Endothelial cell of umbilical vein (primary cell): ENCODE data around the gene FYN. TPM values are rescaled to one million over a fixed set of nuclear protein-coding genes. Genes with fewer than 3 reads are reported as not detected.

Source experiments
- BruUV-seq: library from RNA; stranded (reverse); fragments of 400-500 nt; replicated peaks from 2 replicates; lab custom pipeline; 2021; lab: Mats Ljungman, UMichigan
- CTCF ChIA-PET: fragments of 300-600, 350-600 bp; sonication (Branson Sonifier 250); formaldehyde crosslinking; loops from one replicate; lab custom pipeline; 2021; ENCODE audit warnings: antibody characterized with exemption, inconsistent platforms; lab: Charles Lee
- POLR2A ChIA-PET: fragments of 300-600, 350-600 bp; sonication (Branson Sonifier 250); formaldehyde crosslinking; loops from one replicate; lab custom pipeline; 2021; ENCODE audit warnings: antibody characterized with exemption, inconsistent platforms; lab: Charles Lee
- DNase-seq: peaks from one replicate; pipeline ENCODE4 v3.0.0-alpha.2; 2011; ENCODE audit warnings: low read depth, low spot score
- FAIRE-seq: peaks from 2 replicates; lab custom pipeline; 2011; peaks lifted over from hg19 to GRCh38; lab: Jason Lieb, UNC
- H2AFZ ChIP-seq: 2 replicates; pipeline ENCODE4 v1.6.0; 2012; ENCODE audit warnings: low read depth, low read length, control low read depth, inconsistent platforms
- H3K27ac ChIP-seq: 2 replicates; pipeline ENCODE4 v1.5.1; 2011; ENCODE audit warnings: low read depth, mild to moderate bottlenecking, control low read depth, low read length, moderate library complexity; ENCODE audit not compliant: insufficient read depth
- H3K27me3 ChIP-seq, 2 experiments: 2 replicates each; pipeline versions ENCODE4 v1.6.0 to v1.6.1; 2011; ENCODE audit warnings: low read length in 2 of 2, mixed read lengths in 1 of 2; ENCODE audit not compliant: control insufficient read depth in 2 of 2, insufficient read depth in 2 of 2
- H3K36me3 ChIP-seq, 2 experiments: 2 replicates in 1 of 2; 3 replicates in 1 of 2; pipeline ENCODE4 v1.5.1; 2011; ENCODE audit warnings: low read length in 2 of 2, mild to moderate bottlenecking in 1 of 2, moderate library complexity in 1 of 2; ENCODE audit not compliant: control insufficient read depth in 2 of 2, insufficient read depth in 2 of 2; ENCODE audit errors: extremely low read depth in 1 of 2
- H3K4me1 ChIP-seq: 3 replicates; pipeline ENCODE4 v1.5.1; 2011; ENCODE audit warnings: mild to moderate bottlenecking, low read length; ENCODE audit not compliant: control insufficient read depth, insufficient read depth; ENCODE audit errors: extremely low read depth
- H3K4me2 ChIP-seq: 2 replicates; pipeline ENCODE4 v1.6.1; 2011; ENCODE audit warnings: low read length, control low read depth, mixed read lengths; ENCODE audit not compliant: insufficient read depth
- H3K4me3 ChIP-seq, 3 experiments: fragments of 200-600 bp in 1 of 3; sonication (generic), shearing (Covaris generic) in 1 of 3; replicated peaks in 1 of 3; 2 replicates each; pipeline ENCODE4 v1.5.1; 2011 to 2016; ENCODE audit warnings: control low read depth in 3 of 3, low read length in 3 of 3, mild to moderate bottlenecking in 2 of 3, inconsistent platforms in 1 of 3, low read depth in 1 of 3, moderate library complexity in 1 of 3; ENCODE audit not compliant: insufficient read depth in 1 of 3
- H3K79me2 ChIP-seq: 2 replicates; pipeline ENCODE4 v1.6.0; 2012; ENCODE audit warnings: low read length, inconsistent platforms; ENCODE audit not compliant: control insufficient read depth, insufficient read depth
- H3K9ac ChIP-seq: replicated peaks from 2 replicates; pipeline ENCODE3; 2011; ENCODE audit warnings: low read length, control low read depth; ENCODE audit not compliant: insufficient read depth; ENCODE audit errors: extremely low read depth
- H3K9me1 ChIP-seq: replicated peaks from 3 replicates; pipeline ENCODE4 v1.6.0; 2011; ENCODE audit warnings: mild to moderate bottlenecking, low read length; ENCODE audit not compliant: control insufficient read depth, insufficient read depth; ENCODE audit errors: extremely low read depth
- H3K9me3 ChIP-seq: replicated peaks from 2 replicates; pipeline ENCODE4 v1.5.1; 2012; ENCODE audit warnings: low read length, inconsistent platforms; ENCODE audit not compliant: control insufficient read depth, insufficient read depth
- H4K20me1 ChIP-seq: replicated peaks from 2 replicates; pipeline ENCODE3; 2011; ENCODE audit warnings: mild to moderate bottlenecking, low read length; ENCODE audit not compliant: control insufficient read depth, insufficient read depth; ENCODE audit errors: extremely low read depth
- EZH2 ChIP-seq: IDR thresholded peaks from 2 replicates; pipeline ENCODE4 v1.6.1; 2012; ENCODE audit warnings: borderline replicate concordance, low read depth, mild to moderate bottlenecking, moderate library complexity, low read length, inconsistent platforms; ENCODE audit not compliant: severe bottlenecking
- FOS ChIP-seq: IDR thresholded peaks from 2 replicates; pipeline ENCODE4 v1.6.1; 2011; ENCODE audit warnings: mild to moderate bottlenecking, low read length, moderate library complexity, borderline replicate concordance; ENCODE audit not compliant: insufficient read depth
- GATA2 ChIP-seq: IDR thresholded peaks from 2 replicates; pipeline ENCODE4 v1.7.0; 2011; ENCODE audit warnings: low read depth, mild to moderate bottlenecking, moderate library complexity, mixed read lengths, low read length; ENCODE audit not compliant: insufficient read length, insufficient read depth
- JUN ChIP-seq: IDR thresholded peaks from 2 replicates; pipeline ENCODE4 v1.6.1; 2011; ENCODE audit warnings: borderline replicate concordance, low read depth; ENCODE audit not compliant: insufficient read length, insufficient read depth
- MAX ChIP-seq: IDR thresholded peaks from 2 replicates; pipeline ENCODE4 v1.6.1; 2011; ENCODE audit not compliant: insufficient read depth, insufficient read length
- MYC ChIP-seq: IDR thresholded peaks from one replicate; pipeline ENCODE4 v1.6.1; 2011; ENCODE audit warnings: mild to moderate bottlenecking, low read depth, low read length
- POLR2AphosphoS5 ChIP-seq: IDR thresholded peaks from 2 replicates; pipeline ENCODE4 v1.6.1; 2012; ENCODE audit warnings: low read depth, mild to moderate bottlenecking, control low read depth, low read length, moderate library complexity; ENCODE audit not compliant: insufficient read depth
- dilution Hi-C: fragments of 300-500 bp; cut with MboI; formaldehyde crosslinking; loops from one replicate; pipeline ENCODE4 v1.15.0; 2019; ENCODE audit warnings: low sequenced_read_pairs; ENCODE audit not compliant: extremely low pct_ligation_motif_present
- intact Hi-C: fragments of 100-400 bp; cut with micrococcal nuclease; formaldehyde crosslinking; loops from one replicate; pipeline ENCODE4 v1.10.0; 2022
- polyA plus RNA-seq, 4 experiments: library from polyadenylated mRNA; depleted of rRNA in 3 of 4; stranded (reverse) in 3 of 4; unstranded in 1 of 4; fragments of >200 nt; gene quantifications; 2 replicates each; pipeline versions ENCODE4 v1.2.1 to v1.2.3, GENCODE V29; 2011 to 2012; ENCODE audit warnings: missing spikeins in 1 of 4
- total RNA-seq: library from RNA; stranded (reverse); gene quantifications from 2 replicates; pipeline ENCODE4 v1.2.3, GENCODE V29; 2021
- TF ChIP-seq, protein P1 (sequence below), 2 donors: IDR thresholded peaks; 1 replicate in 1 of 2; 2 replicates in 1 of 2; pipeline ENCODE4 v1.5.1; 2011; ENCODE audit warnings: low read length in 2 of 2, mild to moderate bottlenecking in 2 of 2, moderate library complexity in 2 of 2, control low read depth in 1 of 2, inconsistent platforms in 1 of 2, low read depth in 1 of 2; ENCODE audit not compliant: insufficient read depth in 1 of 2; ENCODE audit errors: extremely low read depth in 1 of 2

The FYN gene
- total and polyA plus RNA-seq, 2 donors (not counting 3 experiments of a cell fraction or from before 2014, with no cell fraction given) = 69.0 to 143 TPM

GRCh38 chr6:111700135-111700690 is 173.0 kb downstream of the FYN start:
- dilution Hi-C loops = no loop called here
- TF ChIP-seq EZH2 (no peak), FOS (no peak), POLR2AphosphoS5 (no peak), MAX (no peak), GATA2 (no peak), JUN (no peak), MYC (no peak)
- TF ChIP-seq, protein P1, sequence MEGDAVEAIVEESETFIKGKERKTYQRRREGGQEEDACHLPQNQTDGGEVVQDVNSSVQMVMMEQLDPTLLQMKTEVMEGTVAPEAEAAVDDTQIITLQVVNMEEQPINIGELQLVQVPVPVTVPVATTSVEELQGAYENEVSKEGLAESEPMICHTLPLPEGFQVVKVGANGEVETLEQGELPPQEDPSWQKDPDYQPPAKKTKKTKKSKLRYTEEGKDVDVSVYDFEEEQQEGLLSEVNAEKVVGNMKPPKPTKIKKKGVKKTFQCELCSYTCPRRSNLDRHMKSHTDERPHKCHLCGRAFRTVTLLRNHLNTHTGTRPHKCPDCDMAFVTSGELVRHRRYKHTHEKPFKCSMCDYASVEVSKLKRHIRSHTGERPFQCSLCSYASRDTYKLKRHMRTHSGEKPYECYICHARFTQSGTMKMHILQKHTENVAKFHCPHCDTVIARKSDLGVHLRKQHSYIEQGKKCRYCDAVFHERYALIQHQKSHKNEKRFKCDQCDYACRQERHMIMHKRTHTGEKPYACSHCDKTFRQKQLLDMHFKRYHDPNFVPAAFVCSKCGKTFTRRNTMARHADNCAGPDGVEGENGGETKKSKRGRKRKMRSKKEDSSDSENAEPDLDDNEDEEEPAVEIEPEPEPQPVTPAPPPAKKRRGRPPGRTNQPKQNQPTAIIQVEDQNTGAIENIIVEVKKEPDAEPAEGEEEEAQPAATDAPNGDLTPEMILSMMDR (IDR thresholded peaks at IDR 0.05; ENCODE audit: extremely low read depth in 1 of 2, insufficient read depth in 1 of 2, low read depth in 1 of 2, low read length in 2 of 2) = no peak
- H4K20me1 ChIP-seq = no peaks in the 10 kb centered on the region
- H3K27ac ChIP-seq = no peak overlapping the region
- H3K79me2 ChIP-seq = no peaks in the 10 kb centered on the region
- no TSS peak for BruUV-seq
- H3K9ac ChIP-seq = no peak overlapping the region
- POLR2A ChIA-PET = no interaction called here
- intact Hi-C loops = loop anchor here (5.0 kb wide), 1 partner anchor 218 kb away; the partner anchor contains the start of gene REV3L
- no peaks in the 10 kb centered on the region for H3K9me3 ChIP-seq
- DNase-seq = no peak
- CTCF ChIA-PET = no interaction called here
- peaks cover 8 to 14% of the 10 kb centered on the region in 2 experiments for H3K36me3 ChIP-seq
- H2AFZ ChIP-seq = no peak overlapping the region
- H3K27me3 ChIP-seq = no peaks in the 10 kb centered on the region
- no peaks in the 10 kb centered on the region for H3K9me1 ChIP-seq
- no peak for FAIRE-seq
- peaks cover 3% of the 10 kb centered on the region for H3K4me1 ChIP-seq
- no peak overlapping the region for H3K4me3 ChIP-seq
- H3K4me2 ChIP-seq = no peak overlapping the region
